Measurements from ENCODE around the gene POMT2.

POMT2 gene

DNA sequence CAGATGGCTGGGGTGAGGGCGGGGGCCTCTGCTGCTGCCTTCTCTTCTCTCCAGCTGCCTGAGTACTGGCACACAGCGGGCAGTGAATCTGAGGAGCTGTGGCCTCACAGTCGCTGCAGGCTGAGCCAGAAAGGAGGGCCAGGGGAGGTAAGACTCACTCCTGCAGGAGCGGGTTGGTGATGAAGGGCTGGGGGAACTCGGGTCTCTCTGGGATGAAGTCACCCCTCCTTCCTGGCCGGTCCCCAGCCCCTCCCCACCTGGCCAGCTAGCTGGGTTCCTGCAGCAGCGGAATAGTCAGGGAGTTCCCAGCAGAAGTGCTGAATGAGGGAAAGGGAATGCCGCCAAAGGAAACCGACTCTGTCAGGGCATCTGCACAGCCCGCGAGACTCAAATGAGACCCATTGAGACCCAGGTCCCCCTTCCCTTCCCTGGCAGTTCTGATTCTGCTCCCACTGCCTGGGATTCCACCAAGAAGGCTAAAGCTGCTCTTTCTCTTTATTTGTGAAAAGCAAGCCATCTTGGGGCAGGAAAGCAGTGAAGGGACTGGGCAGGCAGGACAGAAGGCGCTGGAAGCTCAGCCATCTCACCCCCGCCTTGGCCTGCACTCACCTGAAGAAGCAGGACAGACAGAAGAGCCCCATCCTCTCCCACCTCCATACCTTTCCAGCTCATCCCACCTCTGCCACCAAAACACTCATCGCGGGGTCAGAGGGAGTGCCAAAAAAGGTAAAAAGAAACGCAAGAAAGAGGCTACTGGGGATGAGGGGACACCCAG lies 54.9 kb downstream of the POMT2 start:
- DNase-seq (ENCODE audit: low spot score in 2 of 2): no peak
- Histone ChIP-seq H3K36me3 (replicated peaks) (no peaks in the 10 kb centered on the region), H3K27me3 (ENCODE audit: low read depth) (peaks cover 20% of the 10 kb centered on the region), H3K4me1 (no peaks in the 10 kb centered on the region), H3K9me3 (no peaks in the 10 kb centered on the region), H3K4me3 (no peak overlapping the region)
- in situ Hi-C loops (cut with MboI; ENCODE audit: low sequenced_read_pairs): no loop called here

DNA sequence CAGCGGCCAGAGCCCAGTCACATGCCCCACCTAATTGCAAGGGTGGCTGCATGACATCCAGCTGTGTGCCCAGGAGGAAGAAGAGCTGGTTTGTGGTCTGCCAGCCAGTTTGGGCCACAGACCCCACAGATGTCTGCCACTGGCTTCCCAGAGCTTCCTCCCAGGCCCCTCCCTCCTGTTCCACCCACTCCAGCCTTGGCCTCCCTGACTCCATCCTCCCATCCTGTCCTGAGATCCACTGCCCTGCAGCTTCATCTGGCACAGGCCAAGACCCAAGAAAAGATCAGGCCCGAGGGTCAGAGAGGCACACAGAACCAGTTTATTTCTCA lies 55.5 kb downstream of the POMT2 start:
- no peak for DNase-seq (ENCODE audit: low spot score in 2 of 2)
- in situ Hi-C loops (cut with MboI; ENCODE audit: low sequenced_read_pairs): no loop called here
- Histone ChIP-seq H3K4me3 (no peak overlapping the region), H3K9me3 (no peaks in the 10 kb centered on the region), H3K27me3 (ENCODE audit: low read depth) (peaks cover 14% of the 10 kb centered on the region), H3K36me3 (replicated peaks) (no peaks in the 10 kb centered on the region), H3K4me1 (no peaks in the 10 kb centered on the region)

DNA sequence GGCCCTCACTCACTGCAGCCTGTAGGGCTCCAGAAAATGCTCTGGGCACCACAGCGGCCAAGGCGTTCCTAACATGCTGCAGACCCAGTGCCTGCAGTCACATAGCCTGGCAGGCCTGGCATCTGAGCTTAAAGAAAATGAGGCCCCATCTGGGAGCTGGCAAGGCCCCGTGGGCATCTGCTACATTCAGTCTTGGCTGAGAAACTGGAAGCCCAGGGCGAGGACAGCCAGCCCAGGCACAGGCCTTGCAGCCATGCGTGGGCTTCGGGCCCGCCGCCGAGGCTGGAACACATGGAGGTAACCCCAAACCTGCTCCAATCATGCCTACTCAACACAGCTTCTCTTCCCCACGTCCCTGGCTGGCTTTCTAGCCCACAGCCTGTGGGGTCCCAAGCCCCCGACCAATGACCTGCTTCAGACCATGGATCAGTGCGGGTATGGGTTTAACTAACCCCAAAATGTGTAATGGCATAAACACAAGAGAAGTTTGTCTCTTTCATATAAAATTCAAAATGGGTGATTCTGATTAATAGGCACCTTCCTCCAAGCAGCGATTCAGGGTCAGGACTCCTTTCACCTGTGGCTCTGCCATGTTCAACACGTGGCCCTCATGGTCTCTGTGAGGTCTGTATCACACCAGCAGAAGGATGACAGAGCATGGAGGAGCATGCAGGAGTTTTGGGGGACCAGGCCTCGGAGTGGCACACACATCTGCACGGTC lies 56.1 kb downstream of the POMT2 start:
- no peak for DNase-seq (ENCODE audit: low spot score in 2 of 2)
- no peaks in the 10 kb centered on the region for H3K4me1 ChIP-seq
- in situ Hi-C loops (cut with MboI; ENCODE audit: low sequenced_read_pairs): no loop called here
- peaks cover 10% of the 10 kb centered on the region for H3K27me3 ChIP-seq (ENCODE audit: low read depth)
- H3K36me3 ChIP-seq (replicated peaks): no peaks in the 10 kb centered on the region
- H3K4me3 ChIP-seq: no peak overlapping the region
- no peaks in the 10 kb centered on the region for H3K9me3 ChIP-seq

DNA sequence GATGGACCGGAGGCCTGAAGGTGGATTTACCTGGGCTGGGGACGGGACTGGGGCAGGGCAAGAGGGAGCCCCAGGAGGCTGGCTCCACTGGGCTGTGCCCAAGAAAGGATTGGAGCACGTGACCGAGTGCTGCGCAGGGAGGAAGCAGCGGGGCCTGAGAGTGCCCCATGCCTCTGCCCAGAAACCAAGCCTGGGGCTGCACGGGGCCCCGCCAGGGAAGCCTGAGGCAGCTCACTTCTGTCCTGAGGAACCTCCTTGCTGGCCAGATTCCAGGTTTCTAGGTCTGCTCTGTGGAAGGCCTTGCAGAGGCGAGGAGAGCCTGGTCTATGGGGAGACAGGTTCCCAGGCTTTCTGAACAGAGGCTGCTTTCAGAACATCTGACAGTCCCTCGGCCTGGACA lies 60.1 kb downstream of the POMT2 start:
- no peaks in the 10 kb centered on the region for H3K4me1 ChIP-seq
- H3K27me3 ChIP-seq (ENCODE audit: low read depth): no peaks in the 10 kb centered on the region
- H3K4me3 ChIP-seq: no peak overlapping the region
- in situ Hi-C loops (cut with MboI; ENCODE audit: low sequenced_read_pairs): no loop called here
- DNase-seq (ENCODE audit: low spot score in 2 of 2): no peak
- H3K9me3 ChIP-seq: no peaks in the 10 kb centered on the region
- no peaks in the 10 kb centered on the region for H3K36me3 ChIP-seq (replicated peaks)

DNA sequence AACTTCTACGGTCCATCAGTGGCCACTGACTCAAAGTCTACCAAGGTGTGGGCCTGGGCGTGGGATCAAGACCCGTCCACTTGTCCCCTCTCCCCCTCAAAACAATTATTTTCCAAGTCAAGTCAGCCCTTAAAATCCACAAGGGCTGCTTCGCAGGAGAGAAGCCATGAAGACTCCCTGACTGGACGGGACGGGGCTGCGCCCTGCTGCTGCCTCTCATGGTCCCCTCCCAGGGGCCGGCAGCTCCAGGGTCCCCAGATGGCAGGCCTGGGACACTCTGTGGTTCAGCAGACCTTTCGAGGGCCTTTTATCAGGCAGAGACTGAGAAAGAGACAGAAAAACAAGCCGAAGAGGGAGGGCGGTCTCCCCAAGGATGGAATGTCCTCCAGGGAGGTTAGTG lies 60.5 kb downstream of the POMT2 start:
- Histone ChIP-seq H3K9me3 (no peaks in the 10 kb centered on the region), H3K27me3 (ENCODE audit: low read depth) (no peaks in the 10 kb centered on the region), H3K4me3 (no peak overlapping the region), H3K36me3 (replicated peaks) (no peaks in the 10 kb centered on the region), H3K4me1 (no peaks in the 10 kb centered on the region)
- no peak for DNase-seq (ENCODE audit: low spot score in 2 of 2)
- in situ Hi-C loops (cut with MboI; ENCODE audit: low sequenced_read_pairs): no loop called here

DNA sequence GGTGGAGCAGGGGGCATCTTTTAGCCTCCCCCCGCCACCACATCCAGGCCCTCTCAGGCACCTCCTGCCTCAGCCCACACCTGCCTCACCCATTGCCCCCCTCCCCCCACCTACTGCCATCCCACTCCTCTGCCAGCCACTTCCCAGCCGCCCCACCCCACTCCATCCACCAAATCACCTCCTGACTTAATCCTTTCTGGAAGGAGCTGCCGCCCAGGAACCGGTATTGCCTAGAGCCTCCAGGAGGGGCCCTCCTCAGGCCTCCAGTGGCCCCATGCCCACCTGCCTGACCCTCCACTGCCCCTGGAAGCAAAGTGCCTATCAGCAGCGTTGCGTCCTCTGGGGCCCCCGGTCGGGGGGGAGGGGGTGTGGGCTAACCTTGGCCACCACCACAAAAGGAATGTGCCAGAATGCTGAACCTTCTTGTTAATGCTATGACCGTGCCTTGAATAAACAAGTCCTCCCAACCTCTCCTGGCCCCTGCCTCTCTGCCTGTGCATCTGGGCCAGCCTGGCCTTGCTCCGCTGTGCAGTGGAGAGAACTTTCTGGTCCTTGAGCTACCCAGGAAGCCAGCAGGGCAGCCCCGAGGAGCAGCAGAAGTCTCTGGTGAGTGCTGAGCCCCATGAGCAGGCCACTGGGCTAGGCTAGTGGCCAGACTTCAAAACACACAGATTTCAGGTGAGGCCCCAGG lies 61.5 kb downstream of the POMT2 start:
- Histone ChIP-seq H3K36me3 (replicated peaks) (no peaks in the 10 kb centered on the region), H3K27me3 (ENCODE audit: low read depth) (no peaks in the 10 kb centered on the region), H3K4me3 (no peak overlapping the region), H3K4me1 (no peaks in the 10 kb centered on the region), H3K9me3 (no peaks in the 10 kb centered on the region)
- no peak for DNase-seq (ENCODE audit: low spot score in 2 of 2)
- in situ Hi-C loops (cut with MboI; ENCODE audit: low sequenced_read_pairs): no loop called here

DNA sequence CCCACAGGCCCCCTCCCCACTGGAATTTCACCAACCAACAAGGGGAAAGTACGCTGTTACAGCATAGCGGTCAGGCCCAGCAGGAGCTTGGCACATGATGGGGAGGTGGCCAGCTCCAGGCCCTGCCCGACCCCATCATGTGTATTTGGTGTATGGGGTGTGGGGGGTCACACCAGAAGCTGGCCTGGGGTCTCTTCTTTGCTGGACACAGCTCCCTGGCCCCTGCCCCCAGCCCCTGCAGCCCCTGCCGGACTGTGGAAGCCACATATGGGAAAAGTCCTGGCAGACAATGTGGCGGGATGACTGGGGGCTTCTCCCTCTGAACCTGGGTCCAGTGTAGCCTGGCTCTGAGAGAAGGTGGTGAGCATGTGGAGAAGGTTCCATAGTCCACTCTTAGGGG lies 62.1 kb downstream of the POMT2 start:
- DNase-seq (ENCODE audit: low spot score in 2 of 2): no peak
- in situ Hi-C loops (cut with MboI; ENCODE audit: low sequenced_read_pairs): no loop called here
- Histone ChIP-seq H3K36me3 (replicated peaks) (no peaks in the 10 kb centered on the region), H3K9me3 (no peaks in the 10 kb centered on the region), H3K4me1 (no peaks in the 10 kb centered on the region), H3K4me3 (no peak overlapping the region), H3K27me3 (ENCODE audit: low read depth) (no peaks in the 10 kb centered on the region)

DNA sequence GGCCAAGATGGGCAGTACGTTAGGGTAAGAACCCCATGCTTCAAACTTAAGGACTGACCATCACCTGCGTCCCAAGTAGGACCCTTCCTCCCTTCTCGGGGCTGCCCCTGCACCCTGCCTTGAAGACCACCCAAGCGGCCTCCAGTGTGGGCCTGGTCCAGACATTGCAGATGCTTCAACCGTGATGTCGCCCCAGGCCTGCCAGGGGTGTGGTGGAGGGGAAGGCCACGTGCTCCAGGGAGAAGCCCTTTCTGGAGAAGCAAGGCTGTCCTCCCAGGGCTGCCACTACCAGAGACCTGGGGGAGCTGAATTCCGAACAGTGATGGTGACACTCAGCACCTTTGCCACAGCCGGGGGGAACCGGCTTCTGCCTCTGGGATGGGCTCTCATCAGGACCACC lies 63.0 kb downstream of the POMT2 start:
- H3K9me3 ChIP-seq: no peaks in the 10 kb centered on the region
- H3K4me3 ChIP-seq: no peak overlapping the region
- in situ Hi-C loops (cut with MboI; ENCODE audit: low sequenced_read_pairs): no loop called here
- DNase-seq (ENCODE audit: low spot score in 2 of 2): no peak
- no peaks in the 10 kb centered on the region for H3K27me3 ChIP-seq (ENCODE audit: low read depth)
- H3K36me3 ChIP-seq (replicated peaks): no peaks in the 10 kb centered on the region
- no peaks in the 10 kb centered on the region for H3K4me1 ChIP-seq

DNA sequence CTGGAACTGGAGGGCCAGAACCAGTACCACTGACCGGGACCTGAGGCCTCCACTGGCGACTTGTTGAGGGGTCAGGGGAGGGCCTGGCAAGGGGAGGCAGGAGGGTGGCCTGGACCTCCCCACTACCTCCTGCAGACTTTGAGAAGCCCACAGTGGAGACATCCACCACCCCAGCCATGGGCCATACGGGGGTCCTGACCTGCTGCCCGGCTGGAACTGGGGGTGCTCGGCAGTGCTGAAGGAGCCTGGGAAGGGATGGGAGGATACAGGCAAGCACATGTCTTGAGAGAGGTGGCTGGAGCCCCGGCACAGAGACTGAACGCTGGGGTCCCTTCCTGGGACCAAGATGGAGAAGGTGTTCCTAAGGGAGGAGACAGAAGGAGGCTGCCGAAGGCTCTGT lies 64.0 kb downstream of the POMT2 start:
- no peaks in the 10 kb centered on the region for H3K4me1 ChIP-seq
- in situ Hi-C loops (cut with MboI; ENCODE audit: low sequenced_read_pairs): no loop called here
- no peaks in the 10 kb centered on the region for H3K27me3 ChIP-seq (ENCODE audit: low read depth)
- H3K36me3 ChIP-seq (replicated peaks): no peaks in the 10 kb centered on the region
- no peak for DNase-seq (ENCODE audit: low spot score in 2 of 2)
- H3K4me3 ChIP-seq: no peak overlapping the region
- no peaks in the 10 kb centered on the region for H3K9me3 ChIP-seq

DNA sequence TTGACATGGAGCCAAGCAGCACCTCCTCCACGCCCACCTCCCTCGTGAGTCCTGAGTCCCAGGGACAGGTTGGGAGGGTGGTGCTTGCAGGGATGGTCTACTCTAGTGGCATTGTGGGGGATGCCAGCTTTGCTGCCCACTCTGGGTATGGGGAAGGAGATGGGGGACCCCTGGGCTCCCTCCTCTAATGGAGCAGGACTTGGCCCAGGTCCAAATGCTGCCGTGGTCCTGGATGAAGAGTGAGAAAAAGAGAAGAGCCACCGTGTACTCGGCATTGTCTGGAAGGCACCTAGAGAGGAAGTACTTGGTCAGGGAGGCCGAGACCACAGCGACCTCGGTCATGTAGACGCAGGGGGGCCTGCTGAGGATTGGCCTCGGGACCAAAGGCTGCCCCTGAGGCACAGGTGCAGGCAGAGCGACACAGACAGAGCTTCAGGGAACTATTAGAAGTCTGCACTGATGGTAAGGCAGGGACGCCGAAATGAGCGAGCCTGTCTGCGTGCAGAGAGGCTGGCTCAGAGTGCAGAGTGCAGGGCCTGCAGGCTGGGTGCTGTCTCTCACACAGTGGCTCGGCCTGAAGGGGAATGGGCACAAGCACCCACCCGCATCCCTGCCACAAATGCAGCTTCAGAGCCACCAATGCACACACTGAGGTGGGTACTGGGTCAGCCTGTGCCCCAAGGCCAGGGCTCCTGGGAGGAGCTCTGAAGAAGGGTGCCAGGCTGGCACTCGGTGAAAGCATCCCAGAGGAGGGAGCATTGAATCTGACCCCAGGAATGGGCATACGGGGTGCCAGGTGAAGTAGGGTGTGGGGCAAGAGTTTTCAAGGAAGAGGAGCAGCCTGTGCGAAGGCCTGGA lies 67.1 kb downstream of the POMT2 start:
- no peaks in the 10 kb centered on the region for H3K9me3 ChIP-seq
- no peak overlapping the region for H3K4me3 ChIP-seq
- H3K36me3 ChIP-seq (replicated peaks): no peaks in the 10 kb centered on the region
- in situ Hi-C loops (cut with MboI; ENCODE audit: low sequenced_read_pairs): no loop called here
- no peaks in the 10 kb centered on the region for H3K27me3 ChIP-seq (ENCODE audit: low read depth)
- H3K4me1 ChIP-seq: no peaks in the 10 kb centered on the region
- DNase-seq (ENCODE audit: low spot score in 2 of 2): no peak

DNA sequence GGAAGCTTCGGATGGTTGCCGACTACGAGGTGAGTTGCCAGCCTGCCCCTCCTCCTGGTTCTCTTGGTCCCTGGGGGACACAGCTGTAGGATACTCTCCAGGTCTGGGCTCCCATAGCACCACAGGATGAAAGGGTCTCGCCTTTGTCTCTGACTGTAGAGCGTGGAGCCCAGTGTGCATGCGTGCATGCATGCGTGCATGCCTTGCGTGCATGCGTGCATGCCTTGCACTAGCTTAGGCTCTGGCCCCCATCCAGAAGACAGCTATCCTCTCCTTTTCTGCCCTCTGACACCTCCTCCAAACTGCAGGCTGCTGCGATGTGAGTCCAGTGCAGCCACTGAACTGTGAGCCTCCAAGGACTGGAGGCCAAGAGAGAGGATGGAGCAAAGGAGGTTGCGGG lies 68.8 kb downstream of the POMT2 start:
- Histone ChIP-seq H3K4me3 (no peak overlapping the region), H3K9me3 (no peaks in the 10 kb centered on the region), H3K27me3 (ENCODE audit: low read depth) (no peaks in the 10 kb centered on the region), H3K4me1 (no peaks in the 10 kb centered on the region), H3K36me3 (replicated peaks) (no peaks in the 10 kb centered on the region)
- DNase-seq (ENCODE audit: low spot score in 2 of 2): no peak
- in situ Hi-C loops (cut with MboI; ENCODE audit: low sequenced_read_pairs): no loop called here

DNA sequence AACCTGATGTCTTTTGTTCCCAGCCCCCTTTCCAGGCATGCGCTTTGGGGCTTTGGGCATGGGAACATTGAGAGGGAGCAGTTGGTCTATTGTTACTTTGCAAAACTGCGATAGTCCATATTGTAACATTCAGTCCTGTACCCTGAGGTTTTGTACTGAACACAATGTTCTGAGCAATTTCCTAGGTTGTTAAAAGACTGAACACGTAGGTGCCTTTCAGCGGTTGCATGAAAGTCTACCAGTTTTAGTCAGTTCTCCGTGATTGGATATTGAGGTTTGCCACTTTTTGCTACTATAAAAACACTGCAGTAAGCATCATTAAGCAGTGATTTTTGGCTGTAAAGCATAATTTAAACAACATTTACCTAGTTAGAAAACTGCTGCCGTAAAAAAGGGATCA lies 69.8 kb downstream of the POMT2 start:
- Histone ChIP-seq H3K36me3 (replicated peaks) (no peaks in the 10 kb centered on the region), H3K27me3 (ENCODE audit: low read depth) (no peaks in the 10 kb centered on the region), H3K9me3 (no peaks in the 10 kb centered on the region), H3K4me3 (no peak overlapping the region), H3K4me1 (no peaks in the 10 kb centered on the region)
- in situ Hi-C loops (cut with MboI; ENCODE audit: low sequenced_read_pairs): no loop called here
- DNase-seq (ENCODE audit: low spot score in 2 of 2): no peak

DNA sequence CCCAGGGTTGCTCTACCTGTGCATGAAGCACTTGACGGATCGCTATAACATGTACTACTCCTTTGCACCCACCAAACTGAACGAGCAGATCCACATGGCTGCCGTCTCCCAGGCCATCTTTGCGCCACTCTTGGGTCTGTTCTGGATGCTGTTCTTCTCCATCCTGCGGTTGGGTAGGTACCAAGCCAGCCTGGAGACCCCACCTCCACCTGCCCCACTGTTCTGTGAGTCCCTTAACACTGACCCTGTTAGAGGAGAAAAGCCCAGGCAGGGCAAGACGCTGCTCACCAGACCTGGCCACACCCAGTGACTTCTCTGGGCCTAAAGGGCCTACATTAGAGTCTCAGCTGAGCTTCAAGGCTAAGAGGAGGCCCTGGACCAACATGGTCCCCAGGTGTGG lies 71.4 kb downstream of the POMT2 start:
- no peak for DNase-seq (ENCODE audit: low spot score in 2 of 2)
- Histone ChIP-seq H3K36me3 (replicated peaks) (no peaks in the 10 kb centered on the region), H3K4me3 (no peak overlapping the region), H3K9me3 (no peaks in the 10 kb centered on the region), H3K27me3 (ENCODE audit: low read depth) (no peaks in the 10 kb centered on the region), H3K4me1 (no peaks in the 10 kb centered on the region)
- in situ Hi-C loops (cut with MboI; ENCODE audit: low sequenced_read_pairs): no loop called here

DNA sequence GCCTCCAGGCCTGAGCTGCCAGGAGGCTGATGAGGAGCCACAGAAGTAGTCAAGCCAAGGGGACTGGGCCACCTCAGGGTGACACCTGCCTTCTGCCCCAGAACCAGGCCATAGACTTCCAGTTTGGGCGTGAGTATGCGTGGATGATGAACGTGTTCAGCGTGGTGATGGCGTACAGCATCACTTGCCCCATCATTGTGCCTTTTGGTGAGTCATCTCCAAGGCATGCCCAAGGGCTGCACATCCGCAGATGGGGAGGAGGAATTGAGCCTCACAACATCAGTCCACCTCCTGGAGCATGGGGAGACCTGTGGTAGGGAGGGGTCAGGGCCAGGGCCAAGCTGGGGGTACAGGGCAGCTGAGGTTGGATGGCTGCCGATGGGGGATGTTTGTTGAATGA lies 72.0 kb downstream of the POMT2 start:
- no peaks in the 10 kb centered on the region for H3K36me3 ChIP-seq (replicated peaks)
- no peaks in the 10 kb centered on the region for H3K27me3 ChIP-seq (ENCODE audit: low read depth)
- no peaks in the 10 kb centered on the region for H3K4me1 ChIP-seq
- in situ Hi-C loops (cut with MboI; ENCODE audit: low sequenced_read_pairs): no loop called here
- no peak overlapping the region for H3K4me3 ChIP-seq
- no peak for DNase-seq (ENCODE audit: low spot score in 2 of 2)
- no peaks in the 10 kb centered on the region for H3K9me3 ChIP-seq

All from HAP-1 (cell line).